DMS114 treated with DMSO at 0.1 percent for 48 hours (cell line): ENCODE data around the gene PDK2.

Experiments used
- DNase-seq: peaks from one replicate; lab custom pipeline; 2025; ENCODE audit not compliant: unreplicated experiment; lab: John Stamatoyannopoulos, UW

PDK2 gene

DNA sequence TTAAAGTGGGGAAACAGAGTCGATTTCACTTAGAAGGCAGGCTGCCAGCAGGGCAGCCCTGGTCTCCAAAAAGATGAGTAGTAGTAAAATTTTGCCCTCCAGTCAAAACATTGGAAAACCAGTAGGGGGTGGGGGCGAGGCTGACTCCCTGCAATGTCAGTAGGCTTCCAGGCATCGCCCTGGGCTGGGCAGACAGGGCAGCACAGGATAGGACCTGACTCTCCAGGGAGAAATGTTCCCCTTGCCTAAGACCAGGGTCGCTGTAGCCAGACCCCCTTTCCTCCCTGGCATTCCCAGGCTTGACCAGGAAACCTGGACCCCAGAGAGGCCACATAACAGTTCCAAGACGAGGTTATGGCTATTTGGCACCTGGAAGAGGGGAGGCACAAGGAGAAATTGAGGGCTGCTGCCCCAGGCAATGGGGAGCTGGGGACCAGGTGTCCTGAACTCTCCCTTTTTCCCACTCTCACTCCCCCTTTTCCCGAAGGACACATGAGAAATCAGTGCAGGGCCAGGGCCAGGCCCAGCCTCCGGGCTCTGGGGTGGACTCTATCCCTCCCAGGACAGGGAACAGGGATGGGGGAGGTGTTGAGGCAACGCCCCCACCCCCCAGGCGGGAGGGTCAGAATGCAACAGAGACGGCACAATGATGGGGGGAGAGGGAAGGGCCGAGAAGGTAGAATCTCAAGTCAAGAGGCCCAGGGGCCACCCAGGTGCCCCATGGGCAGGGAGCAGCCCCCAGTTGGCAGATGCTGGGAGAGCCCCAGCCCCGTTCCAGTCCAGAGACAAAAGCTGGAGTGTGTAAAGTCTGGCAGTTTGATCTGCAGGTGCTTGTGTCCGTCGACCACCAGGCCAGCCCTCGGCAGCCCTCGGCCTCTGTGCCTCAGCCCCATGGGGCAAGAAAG is 39.3 kb downstream of the PDK2 start:
- no peak for DNase-seq

DNA sequence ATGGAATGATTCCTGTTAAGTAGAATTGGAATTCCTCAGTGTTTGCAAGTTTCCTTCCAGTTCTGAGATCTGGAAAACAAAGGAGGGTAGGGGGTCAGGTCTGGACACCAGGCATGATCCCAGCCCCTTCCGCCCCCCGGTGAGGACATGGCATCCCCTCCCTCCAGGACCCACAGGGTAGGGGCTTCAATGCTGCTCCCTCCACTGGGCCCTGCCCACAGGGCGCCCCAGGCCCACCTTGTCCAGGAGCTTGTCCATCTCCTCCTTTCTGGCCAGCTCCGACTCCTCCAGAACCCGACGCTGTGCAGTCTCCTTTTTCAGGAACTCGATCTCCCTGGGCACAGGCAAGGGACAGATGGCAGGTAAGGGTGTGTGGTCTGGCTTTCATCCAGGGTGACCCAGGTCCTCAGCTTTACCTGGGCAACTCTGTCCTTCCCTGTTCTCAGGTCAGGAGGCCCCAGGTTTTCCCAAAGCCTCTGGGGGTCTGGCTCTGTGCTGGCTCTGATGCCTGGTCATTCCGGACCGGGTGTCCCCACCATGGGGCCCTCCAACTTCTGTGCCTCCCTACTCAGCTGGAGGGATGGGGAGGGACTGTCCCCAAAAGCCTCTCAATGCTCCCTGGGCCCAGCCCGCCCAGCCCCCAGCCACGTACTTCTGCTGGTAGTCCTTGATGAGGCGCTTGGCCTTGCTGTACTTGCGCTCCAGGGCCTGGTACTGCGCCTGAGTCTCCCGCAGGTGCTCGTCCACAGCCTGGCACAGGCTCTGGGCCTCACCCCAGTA is 40.4 kb downstream of the PDK2 start:
- DNase-seq: no peak

DNA sequence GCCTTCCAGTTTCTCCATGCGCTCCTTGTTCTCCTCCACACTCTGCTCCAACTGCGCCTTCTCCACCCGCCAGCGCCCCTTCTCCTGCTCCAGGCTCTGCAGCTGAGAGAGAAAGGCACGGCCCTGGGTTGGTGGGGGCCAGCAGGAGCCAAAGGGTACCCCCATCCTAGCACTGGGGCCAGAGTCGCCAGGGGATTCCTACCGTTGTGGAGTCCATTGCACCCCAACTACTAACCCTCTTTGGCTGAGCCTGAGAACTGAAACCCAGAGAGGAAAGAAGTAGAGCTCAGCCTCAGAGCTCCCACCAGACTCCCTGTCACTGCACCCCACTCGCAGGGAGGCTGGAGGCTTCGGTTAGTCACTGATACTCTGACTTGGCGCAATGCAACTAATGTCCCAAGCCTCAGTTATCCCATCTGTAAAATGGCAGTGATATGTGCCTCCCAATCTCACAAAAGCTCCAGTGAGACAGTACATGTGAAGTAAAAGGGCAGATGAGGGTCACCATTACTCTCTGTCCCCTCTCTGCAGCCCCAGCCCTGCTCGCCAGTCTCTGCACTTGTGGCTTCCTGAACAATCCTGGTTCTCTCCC is 41.0 kb downstream of the PDK2 start:
- DNase-seq: no peak

GRCh38 chr17:50137042-50137441 is 41.9 kb downstream of the PDK2 start:
- DNase-seq: no peak

- no peak for DNase-seq
Measured at GRCh38 chr17:50139185-50139783, 44.1 kb downstream of the PDK2 start.

- peak; percentile 74 for DNase-seq
Measured at GRCh38 chr17:50139950-50140885, 45.1 kb downstream of the PDK2 start.

DNA sequence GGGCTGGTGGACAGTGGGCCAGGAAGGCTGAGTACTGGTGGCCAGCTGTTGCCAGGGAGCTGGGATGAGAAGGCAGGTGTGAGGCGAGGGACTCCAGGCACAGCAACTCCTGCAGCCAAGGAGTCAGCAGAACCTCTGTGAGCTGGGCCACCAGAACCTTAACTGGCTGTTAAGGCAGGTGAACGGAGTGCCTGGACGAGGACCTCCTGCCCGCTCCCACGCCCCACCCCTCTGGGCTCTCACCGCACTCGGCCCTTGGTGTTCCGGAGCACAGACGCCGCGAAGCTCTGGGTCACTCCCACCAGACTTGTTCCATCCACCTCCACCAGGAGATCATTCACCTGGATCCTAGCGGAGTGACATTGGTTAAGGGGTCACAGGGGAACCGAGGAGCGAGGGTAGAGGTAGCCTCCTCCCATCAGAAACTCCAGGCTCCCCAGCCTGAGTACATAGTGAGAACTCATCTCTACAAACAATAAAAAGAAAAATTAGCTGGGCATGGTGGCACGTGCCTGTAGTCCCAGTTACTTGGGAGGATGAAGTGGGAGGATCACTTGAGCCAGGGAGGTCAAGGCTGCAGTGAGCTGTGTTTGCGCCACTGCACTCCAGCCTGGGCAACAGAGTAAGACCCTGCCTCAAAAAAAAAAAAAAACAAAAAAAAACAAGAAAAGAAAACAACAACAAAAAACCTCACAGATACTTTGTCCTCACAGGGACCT is 46.0 kb downstream of the PDK2 start:
- DNase-seq: no peak

- no peak for DNase-seq
Measured at GRCh38 chr17:50141745-50142110, 46.6 kb downstream of the PDK2 start.

DNA sequence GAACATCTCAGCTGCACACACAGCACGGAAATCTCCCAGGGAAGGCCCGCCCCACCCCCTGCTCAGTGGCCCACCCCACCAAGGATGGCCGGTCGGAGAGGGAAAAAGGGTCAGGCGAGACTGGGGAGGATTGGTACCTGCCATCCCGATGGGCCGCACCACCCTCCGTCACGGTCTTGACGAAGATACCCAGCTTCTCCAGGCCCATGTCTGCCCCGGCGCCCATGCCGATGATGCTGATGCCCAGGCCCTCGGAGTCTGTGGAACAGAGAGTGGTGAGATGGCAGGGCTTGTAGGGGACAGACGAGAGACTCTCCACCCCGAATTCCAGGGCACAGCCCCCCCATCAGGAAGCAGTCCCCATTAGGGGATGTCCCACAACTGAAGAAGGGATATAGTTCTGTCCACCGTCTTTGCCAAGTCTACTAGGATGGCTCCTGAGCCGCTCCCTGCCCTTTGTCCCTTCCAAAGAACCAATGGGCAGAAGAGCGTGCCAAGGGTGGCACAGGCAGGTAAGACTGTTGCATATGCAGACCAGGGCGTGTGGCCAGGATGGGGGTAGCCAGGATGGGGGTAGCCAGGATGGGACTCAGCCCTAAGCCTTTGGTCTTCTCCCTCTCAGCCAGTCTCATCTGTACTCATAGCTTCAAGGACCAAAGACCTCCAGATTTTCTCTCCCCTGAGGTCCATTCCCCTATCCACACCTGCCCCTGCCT is 48.5 kb downstream of the PDK2 start:
- no peak for DNase-seq

DNA sequence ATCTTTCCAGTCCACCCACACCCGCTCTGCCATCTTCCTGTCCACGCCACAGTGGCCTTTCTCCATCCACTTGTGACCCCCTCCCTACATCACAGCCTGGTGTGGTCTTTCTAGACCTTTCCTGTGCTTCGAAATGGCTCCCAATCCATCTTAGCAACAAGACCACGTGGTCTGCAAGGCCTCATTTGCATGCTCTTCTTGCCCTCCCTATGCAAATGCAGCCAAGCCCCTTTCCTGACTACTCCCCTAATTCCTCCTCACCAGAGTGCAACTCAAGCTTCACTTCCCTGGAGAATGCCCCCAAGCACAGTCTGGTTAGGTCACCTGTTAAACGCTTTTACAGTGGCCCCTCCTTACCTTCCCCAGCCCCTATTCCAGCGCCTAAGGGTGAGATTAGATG is 49.2 kb downstream of the PDK2 start:
- DNase-seq: no peak

- no peak for DNase-seq
Measured at GRCh38 chr17:50144845-50145531, 49.8 kb downstream of the PDK2 start.

- no peak for DNase-seq
Measured at GRCh38 chr17:50145532-50146229, 50.5 kb downstream of the PDK2 start.

- no peak for DNase-seq
Measured at GRCh38 chr17:50146230-50146926, 51.2 kb downstream of the PDK2 start.

DNA sequence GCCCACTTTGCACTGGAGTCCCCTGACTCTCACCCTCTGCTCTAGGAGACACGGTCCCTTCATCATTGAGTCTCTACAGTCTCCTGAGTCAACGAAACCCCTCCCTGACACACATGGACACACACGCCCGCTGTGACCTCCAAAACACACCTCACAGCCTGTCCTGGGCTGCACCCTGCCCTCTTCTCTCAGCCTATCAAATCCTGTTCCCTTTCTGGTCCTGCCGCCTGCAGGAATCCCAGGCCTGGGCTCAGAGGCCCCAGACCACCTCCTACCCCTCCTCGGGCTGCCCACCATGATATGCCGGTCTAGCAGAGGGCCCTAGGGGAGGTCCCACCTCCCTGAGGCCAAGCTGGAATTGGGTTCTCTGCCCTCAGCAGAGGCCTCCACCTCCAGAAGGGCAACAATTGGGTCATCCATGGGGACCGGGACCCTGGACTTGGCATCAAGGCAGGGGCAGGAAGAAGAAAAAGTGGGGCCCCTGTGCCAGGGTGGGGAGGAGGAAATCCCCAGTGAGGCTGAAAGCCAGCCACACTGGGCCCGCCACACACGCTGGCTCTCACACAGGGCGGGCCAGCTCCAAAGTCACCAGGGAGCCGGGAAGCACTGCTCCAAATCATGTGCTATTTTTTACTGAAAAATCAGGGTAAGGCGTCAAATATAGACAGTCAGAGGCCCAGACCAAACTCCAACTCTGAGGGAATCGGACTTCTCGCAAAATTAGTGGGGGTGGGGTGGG is 51.9 kb downstream of the PDK2 start:
- DNase-seq: no peak

- DNase-seq: no peak
Measured at GRCh38 chr17:50147841-50148225, 52.7 kb downstream of the PDK2 start.

GRCh38 chr17:50148226-50149090 is 53.3 kb downstream of the PDK2 start:
- no peak for DNase-seq
